Measurements from ENCODE around the gene CMTM6.
A peak's percentile ranks its signal among the peaks of the same experiment; 100 is the strongest.
"Not testable (repeated sequence)": the region's sequence is repeated elsewhere in the genome, so short reads cannot be mapped to it uniquely, and the experiment has no call there.

Gene CMTM6

GRCh38 chr3:32522682-32523081 is 20.0 kb upstream of the CMTM6 start:
- H2BK5ac ChIP-seq (ENCODE audit: low read length), result no peak overlapping the region
- no peak overlapping the region for H3K4ac ChIP-seq (ENCODE audit: low read depth, low read length)
- H3K27me3 ChIP-seq (ENCODE audit: insufficient read depth, low read length, poor library complexity), result no peaks in the 10 kb centered on the region
- DNase-seq, result no peak
- H2AK5ac ChIP-seq (ENCODE audit: low read length), result no peak overlapping the region
- no peak overlapping the region for H3K18ac ChIP-seq (ENCODE audit: low read length)
- no peak overlapping the region for H3K4me3 ChIP-seq (ENCODE audit: low read length)
- H3K79me1 ChIP-seq (ENCODE audit: low read length), result no peaks in the 10 kb centered on the region
- no peak overlapping the region for H3K4me2 ChIP-seq (ENCODE audit: low read length)
- H3K36me3 ChIP-seq (ENCODE audit: control insufficient read depth, insufficient read depth, low read length), result no peaks in the 10 kb centered on the region
- H3K4me1 ChIP-seq (ENCODE audit: control insufficient read depth, low read depth, low read length), result no peaks in the 10 kb centered on the region
- H3K23ac ChIP-seq (ENCODE audit: low read length), result no peak overlapping the region
- H3K9ac ChIP-seq (ENCODE audit: low read length), result no peak overlapping the region
- no peak overlapping the region for H3K56ac ChIP-seq (ENCODE audit: low read length)
- H2BK15ac ChIP-seq (replicated peaks; ENCODE audit: low read depth), result no peak overlapping the region
- no peak overlapping the region for H4K5ac ChIP-seq (ENCODE audit: low read length)
- H3K79me2 ChIP-seq (ENCODE audit: control insufficient read depth, insufficient read depth, low read length), result no peaks in the 10 kb centered on the region
- H3K27ac ChIP-seq (ENCODE audit: low read depth, low read length), result no peak overlapping the region
- WGBS (ENCODE audit: extremely low coverage, insufficient coverage, low lambda C conversion rate), result no CpG with 5 or more reads among the region's 7 CpGs
- H2BK120ac ChIP-seq (ENCODE audit: low read depth, low read length), result no peak overlapping the region
- H4K8ac ChIP-seq (ENCODE audit: low read depth, low read length), result no peak overlapping the region

DNA sequence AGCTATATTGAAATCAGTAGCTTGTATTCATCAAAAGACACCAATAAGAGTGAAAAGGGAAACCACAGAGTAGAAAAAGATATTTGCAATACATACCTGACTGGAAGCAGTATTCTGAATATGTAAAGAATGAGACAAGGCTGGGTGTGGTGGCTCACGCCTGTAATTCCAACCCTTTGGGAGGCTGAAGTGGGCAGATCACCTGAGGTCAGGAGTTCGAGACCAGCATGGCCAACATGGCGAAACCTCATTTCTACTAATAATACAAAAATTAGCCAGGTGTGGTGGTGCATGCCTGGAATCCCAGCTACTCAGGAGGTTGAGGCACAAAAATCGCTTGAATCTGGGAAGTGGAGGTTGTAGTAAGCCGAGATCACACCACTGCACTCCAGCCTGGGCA is 16.3 kb upstream of the CMTM6 start:
- not testable (repeated sequence) for H3K27ac ChIP-seq (ENCODE audit: low read depth, low read length); H2BK120ac ChIP-seq (ENCODE audit: low read depth, low read length); H3K9ac ChIP-seq (ENCODE audit: low read length); H3K79me1 ChIP-seq (ENCODE audit: low read length); H3K36me3 ChIP-seq (ENCODE audit: control insufficient read depth, insufficient read depth, low read length); H3K56ac ChIP-seq (ENCODE audit: low read length); H3K23ac ChIP-seq (ENCODE audit: low read length); H2BK5ac ChIP-seq (ENCODE audit: low read length); H2BK15ac ChIP-seq (replicated peaks; ENCODE audit: low read depth); DNase-seq; H4K8ac ChIP-seq (ENCODE audit: low read depth, low read length); H3K27me3 ChIP-seq (ENCODE audit: insufficient read depth, low read length, poor library complexity); H3K4me3 ChIP-seq (ENCODE audit: low read length); H3K4ac ChIP-seq (ENCODE audit: low read depth, low read length); H3K79me2 ChIP-seq (ENCODE audit: control insufficient read depth, insufficient read depth, low read length); H3K4me2 ChIP-seq (ENCODE audit: low read length); H3K4me1 ChIP-seq (ENCODE audit: control insufficient read depth, low read depth, low read length); H4K5ac ChIP-seq (ENCODE audit: low read length); H3K18ac ChIP-seq (ENCODE audit: low read length); H2AK5ac ChIP-seq (ENCODE audit: low read length)
- no CpG with 5 or more reads among the region's 5 CpGs for WGBS (ENCODE audit: extremely low coverage, insufficient coverage, low lambda C conversion rate)

- H2BK5ac ChIP-seq (ENCODE audit: low read length), result not testable (repeated sequence)
These were observed 14.1 kb upstream of the CMTM6 start for GRCh38 chr3:32516751-32517150.

DNA sequence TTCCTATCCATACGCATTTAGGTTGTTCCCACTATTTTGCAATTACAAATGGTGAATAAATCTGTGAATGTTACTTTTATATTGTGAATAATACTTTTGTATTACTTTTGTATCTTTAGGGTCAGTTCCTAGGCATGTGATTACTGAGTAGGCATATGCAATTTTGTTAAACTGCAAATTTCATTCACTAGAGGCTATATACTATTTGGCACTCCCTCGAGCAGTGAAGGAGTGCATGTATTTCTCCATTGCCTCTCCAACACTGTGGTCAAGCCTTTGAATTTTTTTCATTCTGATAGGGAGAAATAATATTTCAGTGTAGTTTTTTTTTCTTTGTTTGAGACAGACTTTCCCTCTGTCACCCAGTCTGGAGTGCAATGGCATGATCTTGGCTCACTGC is 8.4 kb upstream of the CMTM6 start:
- H4K5ac ChIP-seq (ENCODE audit: low read length), result no peak overlapping the region
- H2BK15ac ChIP-seq (replicated peaks; ENCODE audit: low read depth), result no peak overlapping the region
- H3K18ac ChIP-seq (ENCODE audit: low read length), result no peak overlapping the region
- no peak overlapping the region for H3K56ac ChIP-seq (ENCODE audit: low read length)
- H3K79me1 ChIP-seq (ENCODE audit: low read length), result no peaks in the 10 kb centered on the region
- no peak overlapping the region for H3K23ac ChIP-seq (ENCODE audit: low read length)
- no peak overlapping the region for H3K4ac ChIP-seq (ENCODE audit: low read depth, low read length)
- H3K79me2 ChIP-seq (ENCODE audit: control insufficient read depth, insufficient read depth, low read length), result no peaks in the 10 kb centered on the region
- no CpG with 5 or more reads among the region's 2 CpGs for WGBS (ENCODE audit: extremely low coverage, insufficient coverage, low lambda C conversion rate)
- no peak overlapping the region for H3K27ac ChIP-seq (ENCODE audit: low read depth, low read length)
- H3K27me3 ChIP-seq (ENCODE audit: insufficient read depth, low read length, poor library complexity), result no peaks in the 10 kb centered on the region
- H4K8ac ChIP-seq (ENCODE audit: low read depth, low read length), result no peak overlapping the region
- no peak overlapping the region for H2AK5ac ChIP-seq (ENCODE audit: low read length)
- H3K4me1 ChIP-seq (ENCODE audit: control insufficient read depth, low read depth, low read length), result no peaks in the 10 kb centered on the region
- H2BK5ac ChIP-seq (ENCODE audit: low read length), result no peak overlapping the region
- no peak for DNase-seq
- no peaks in the 10 kb centered on the region for H3K36me3 ChIP-seq (ENCODE audit: control insufficient read depth, insufficient read depth, low read length)
- no peak overlapping the region for H3K9ac ChIP-seq (ENCODE audit: low read length)
- no peak overlapping the region for H3K4me3 ChIP-seq (ENCODE audit: low read length)
- no peak overlapping the region for H3K4me2 ChIP-seq (ENCODE audit: low read length)
- no peak overlapping the region for H2BK120ac ChIP-seq (ENCODE audit: low read depth, low read length)

More at GRCh38 chr3:32516751-32517150, 14.1 kb upstream of the CMTM6 start:
- not testable (repeated sequence) for H3K23ac ChIP-seq (ENCODE audit: low read length); H3K4me2 ChIP-seq (ENCODE audit: low read length); H3K27ac ChIP-seq (ENCODE audit: low read depth, low read length); H2AK5ac ChIP-seq (ENCODE audit: low read length); H3K9ac ChIP-seq (ENCODE audit: low read length); H2BK120ac ChIP-seq (ENCODE audit: low read depth, low read length); H3K4me1 ChIP-seq (ENCODE audit: control insufficient read depth, low read depth, low read length); H3K79me2 ChIP-seq (ENCODE audit: control insufficient read depth, insufficient read depth, low read length); H3K4me3 ChIP-seq (ENCODE audit: low read length); H2BK15ac ChIP-seq (replicated peaks; ENCODE audit: low read depth); H3K4ac ChIP-seq (ENCODE audit: low read depth, low read length); DNase-seq; H3K56ac ChIP-seq (ENCODE audit: low read length); H3K27me3 ChIP-seq (ENCODE audit: insufficient read depth, low read length, poor library complexity); H4K5ac ChIP-seq (ENCODE audit: low read length); H3K18ac ChIP-seq (ENCODE audit: low read length); H3K36me3 ChIP-seq (ENCODE audit: control insufficient read depth, insufficient read depth, low read length); H4K8ac ChIP-seq (ENCODE audit: low read depth, low read length); H3K79me1 ChIP-seq (ENCODE audit: low read length)
- whole genome bisulfite sequencing (ENCODE audit: extremely low coverage, insufficient coverage, low lambda C conversion rate), result no CpG with 5 or more reads among the region's 9 CpGs

GRCh38 chr3:32510075-32510724 is 7.5 kb upstream of the CMTM6 start:
- Histone ChIP-seq H3K79me1 (ENCODE audit: low read length) (no peaks in the 10 kb centered on the region), H3K27ac (ENCODE audit: low read depth, low read length) (no peak overlapping the region), H3K18ac (ENCODE audit: low read length) (no peak overlapping the region), H3K9ac (ENCODE audit: low read length) (no peak overlapping the region), H3K4ac (ENCODE audit: low read depth, low read length) (no peak overlapping the region), H3K4me3 (ENCODE audit: low read length) (no peak overlapping the region), H4K8ac (ENCODE audit: low read depth, low read length) (no peak overlapping the region), H3K27me3 (ENCODE audit: insufficient read depth, low read length, poor library complexity) (no peaks in the 10 kb centered on the region), H2BK5ac (ENCODE audit: low read length) (no peak overlapping the region), H2BK120ac (ENCODE audit: low read depth, low read length) (no peak overlapping the region), H3K56ac (ENCODE audit: low read length) (no peak overlapping the region), H3K4me1 (ENCODE audit: control insufficient read depth, low read depth, low read length) (no peaks in the 10 kb centered on the region), H3K4me2 (ENCODE audit: low read length) (no peak overlapping the region), H3K79me2 (ENCODE audit: control insufficient read depth, insufficient read depth, low read length) (no peaks in the 10 kb centered on the region), H2AK5ac (ENCODE audit: low read length) (no peak overlapping the region), H4K5ac (ENCODE audit: low read length) (no peak overlapping the region), H3K23ac (ENCODE audit: low read length) (no peak overlapping the region), H2BK15ac (replicated peaks; ENCODE audit: low read depth) (no peak overlapping the region), H3K36me3 (ENCODE audit: control insufficient read depth, insufficient read depth, low read length) (no peaks in the 10 kb centered on the region)
- peak; percentile 81 for DNase-seq
- no CpG with 5 or more reads among the region's 3 CpGs for WGBS (ENCODE audit: extremely low coverage, insufficient coverage, low lambda C conversion rate)

DNA sequence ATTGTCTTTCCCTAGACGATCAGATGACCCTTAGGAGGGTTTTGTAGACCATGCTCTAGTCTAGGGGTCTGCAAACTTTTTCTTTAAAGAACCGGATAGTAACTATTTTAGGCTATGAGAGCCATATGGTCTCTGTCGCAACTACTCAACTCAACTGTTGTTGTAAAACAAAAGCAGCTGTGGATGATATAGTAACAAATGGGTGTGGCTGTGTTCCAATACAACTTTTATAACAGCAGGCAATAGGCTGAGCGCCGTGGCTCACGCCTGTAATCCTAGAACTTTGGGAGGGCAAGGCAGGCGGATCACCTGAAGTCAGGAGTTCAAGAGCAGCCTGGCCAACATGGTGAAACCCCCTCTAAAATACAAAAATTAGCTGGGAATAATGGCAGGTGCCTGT is 6.1 kb upstream of the CMTM6 start:
- H3K18ac ChIP-seq (ENCODE audit: low read length), result no peak overlapping the region
- no peaks in the 10 kb centered on the region for H3K27me3 ChIP-seq (ENCODE audit: insufficient read depth, low read length, poor library complexity)
- H3K4me3 ChIP-seq (ENCODE audit: low read length), result no peak overlapping the region
- no peak for DNase-seq
- no peak overlapping the region for H3K4me2 ChIP-seq (ENCODE audit: low read length)
- H3K56ac ChIP-seq (ENCODE audit: low read length), result no peak overlapping the region
- no peak overlapping the region for H3K9ac ChIP-seq (ENCODE audit: low read length)
- no peak overlapping the region for H3K27ac ChIP-seq (ENCODE audit: low read depth, low read length)
- H2BK5ac ChIP-seq (ENCODE audit: low read length), result no peak overlapping the region
- H3K4me1 ChIP-seq (ENCODE audit: control insufficient read depth, low read depth, low read length), result no peaks in the 10 kb centered on the region
- no peaks in the 10 kb centered on the region for H3K79me1 ChIP-seq (ENCODE audit: low read length)
- no CpG with 5 or more reads among the region's 7 CpGs for WGBS (ENCODE audit: extremely low coverage, insufficient coverage, low lambda C conversion rate)
- H3K36me3 ChIP-seq (ENCODE audit: control insufficient read depth, insufficient read depth, low read length), result no peaks in the 10 kb centered on the region
- no peak overlapping the region for H4K5ac ChIP-seq (ENCODE audit: low read length)
- no peak overlapping the region for H3K4ac ChIP-seq (ENCODE audit: low read depth, low read length)
- H4K8ac ChIP-seq (ENCODE audit: low read depth, low read length), result no peak overlapping the region
- H3K23ac ChIP-seq (ENCODE audit: low read length), result no peak overlapping the region
- H2BK15ac ChIP-seq (replicated peaks; ENCODE audit: low read depth), result no peak overlapping the region
- H2AK5ac ChIP-seq (ENCODE audit: low read length), result no peak overlapping the region
- H2BK120ac ChIP-seq (ENCODE audit: low read depth, low read length), result no peak overlapping the region
- H3K79me2 ChIP-seq (ENCODE audit: control insufficient read depth, insufficient read depth, low read length), result no peaks in the 10 kb centered on the region
